GM21360 (cell line): ENCODE results near the gene TNFRSF19.
"Not testable (repeated sequence)": the region's sequence is repeated elsewhere in the genome, so short reads cannot be mapped to it uniquely, and the experiment has no call there.

ENCODE experiments used
- ATAC-seq: cut with Tn5 transposase; IDR thresholded peaks from one replicate; pipeline ENCODE4 v1.9.1; 2021; ENCODE audit warnings: mild to moderate bottlenecking, moderate library complexity; ENCODE audit not compliant: unreplicated experiment

The TNFRSF19 gene

GRCh38 chr13:23652909-23653726 lies 82.9 kb downstream of the TNFRSF19 start:
- no peak for ATAC-seq

GRCh38 chr13:23654111-23655110 lies 84.2 kb downstream of the TNFRSF19 start:
- no peak for ATAC-seq

- ATAC-seq, result no peak
These were observed 85.1 kb downstream of the TNFRSF19 start for GRCh38 chr13:23655321-23655720.

- no peak for ATAC-seq
These were observed 86.6 kb downstream of the TNFRSF19 start for GRCh38 chr13:23656637-23657371.

- no peak for ATAC-seq
These were observed 88.8 kb downstream of the TNFRSF19 start for GRCh38 chr13:23658929-23659541.

GRCh38 chr13:23660249-23660648 lies 90.0 kb downstream of the TNFRSF19 start:
- no peak for ATAC-seq

- ATAC-seq, result no peak
These were observed 96.4 kb downstream of the TNFRSF19 start for GRCh38 chr13:23666582-23666981.

- no peak for ATAC-seq
These were observed 97.5 kb downstream of the TNFRSF19 start for GRCh38 chr13:23667750-23668149.

- ATAC-seq, result no peak
These were observed 98.3 kb downstream of the TNFRSF19 start for GRCh38 chr13:23668562-23668961.

- ATAC-seq, result no peak
These were observed 100.6 kb downstream of the TNFRSF19 start for GRCh38 chr13:23670793-23671192.

GRCh38 chr13:23671377-23671776 lies 101.2 kb downstream of the TNFRSF19 start:
- ATAC-seq, result no peak

- no peak for ATAC-seq
These were observed 101.7 kb downstream of the TNFRSF19 start for GRCh38 chr13:23671897-23672296.

GRCh38 chr13:23672616-23673015 lies 102.4 kb downstream of the TNFRSF19 start:
- no peak for ATAC-seq

- ATAC-seq, result no peak
These were observed 103.1 kb downstream of the TNFRSF19 start for GRCh38 chr13:23673354-23673753.

- no peak for ATAC-seq
These were observed 103.8 kb downstream of the TNFRSF19 start for GRCh38 chr13:23673867-23674605.

- ATAC-seq, result no peak
These were observed 104.8 kb downstream of the TNFRSF19 start for GRCh38 chr13:23674795-23675640.

GRCh38 chr13:23677679-23678288 lies 107.6 kb downstream of the TNFRSF19 start:
- not testable (repeated sequence) for ATAC-seq

GRCh38 chr13:23678795-23679194 lies 108.6 kb downstream of the TNFRSF19 start:
- no peak for ATAC-seq
